GM19351 (cell line): ENCODE measurements around the gene MFAP3.
"Not testable (repeated sequence)": the region's sequence is repeated elsewhere in the genome, so short reads cannot be mapped to it uniquely, and the experiment has no call there.

Source experiments
- ATAC-seq: cut with Tn5 transposase; IDR thresholded peaks from one replicate; pipeline ENCODE4 v1.9.1; 2021; ENCODE audit warnings: mild to moderate bottlenecking, moderate library complexity; ENCODE audit not compliant: unreplicated experiment

Gene MFAP3

DNA sequence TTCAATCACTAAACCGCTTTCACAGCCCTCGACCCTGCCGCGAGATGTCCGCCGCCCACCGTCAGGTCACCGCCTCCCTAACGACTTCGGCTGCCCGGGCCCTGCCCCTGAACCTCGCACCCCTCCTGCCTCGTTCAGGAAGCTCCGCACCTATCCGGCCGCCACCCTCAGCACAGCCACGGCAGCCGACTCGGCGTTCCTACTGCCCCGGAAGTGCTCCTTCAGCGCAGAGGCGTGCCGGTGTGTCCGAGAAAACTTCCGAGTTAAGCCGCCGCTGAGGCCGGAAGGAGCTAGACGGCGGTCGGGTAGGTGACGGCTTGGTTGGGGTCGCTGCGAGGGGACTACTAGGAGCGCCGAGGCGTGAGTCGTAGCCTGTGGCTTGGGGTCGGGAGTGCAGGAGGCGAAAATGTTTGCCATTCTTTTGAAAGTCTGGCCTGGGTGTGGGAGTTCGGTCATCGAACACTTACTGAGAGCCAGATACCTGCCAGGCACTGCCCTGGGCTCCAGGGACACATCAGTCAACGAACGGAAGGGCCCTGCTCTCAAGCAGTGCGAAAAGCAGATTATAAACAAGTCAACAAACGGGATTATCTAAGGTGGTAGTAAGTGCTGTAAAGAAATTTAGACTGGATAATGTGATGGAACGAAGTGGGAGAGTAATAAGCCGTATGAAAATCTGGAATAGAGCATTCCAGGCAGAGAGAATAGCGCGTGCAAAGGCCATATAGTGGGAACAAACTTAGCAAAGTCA lies at the start of gene MFAP3, which contains the start of gene FAM114A2:
TSS of gene MFAP3 (plus strand) at position 261 of the 751 bp plus-strand sequence. CDS start 10,756 bp downstream, outside the sequence.
TSS of gene FAM114A2 (minus strand) at position 204 of the 751 bp plus-strand sequence. CDS start 3,957 bp downstream, outside the sequence.
- ATAC-seq = peak; percentile 95

DNA sequence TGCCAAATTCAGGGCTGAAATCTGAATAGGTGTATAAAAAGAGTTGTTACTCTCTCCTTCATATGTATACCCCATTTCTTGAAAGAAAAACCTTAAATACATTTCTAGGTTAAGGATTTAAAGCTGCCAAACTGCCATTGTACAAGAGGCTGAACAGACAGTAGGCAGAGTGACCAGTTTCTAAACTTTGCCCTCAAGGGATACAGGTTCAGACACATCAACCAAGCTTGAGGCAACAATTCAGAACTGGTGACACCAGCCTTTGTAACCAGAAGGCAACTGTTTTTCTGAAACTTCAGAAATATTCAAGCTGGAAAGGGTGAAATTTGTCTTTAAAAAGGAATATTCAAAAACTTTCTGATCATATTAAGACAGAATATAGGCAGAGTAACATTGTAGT lies 47.6 kb upstream of the MFAP3 start:
- no peak for ATAC-seq

DNA sequence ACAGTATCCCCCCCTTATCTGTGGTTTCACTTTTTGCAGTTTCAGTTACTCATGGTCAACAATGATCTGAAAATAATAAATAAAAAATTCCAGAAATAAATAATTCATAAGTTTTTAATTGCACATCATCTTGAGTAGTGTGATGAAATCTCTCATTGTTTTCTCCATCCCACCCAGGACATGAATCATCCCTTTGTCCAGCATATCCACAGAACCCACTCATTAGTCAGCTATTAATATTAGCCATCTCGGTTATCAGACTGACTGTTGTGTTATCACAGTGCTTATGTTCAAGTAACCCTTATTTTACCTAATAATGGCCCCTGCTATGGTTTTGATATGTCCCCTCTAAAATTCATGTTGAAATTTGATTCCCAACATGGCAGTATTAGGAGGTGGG lies 40.8 kb upstream of the MFAP3 start:
- no peak for ATAC-seq

DNA sequence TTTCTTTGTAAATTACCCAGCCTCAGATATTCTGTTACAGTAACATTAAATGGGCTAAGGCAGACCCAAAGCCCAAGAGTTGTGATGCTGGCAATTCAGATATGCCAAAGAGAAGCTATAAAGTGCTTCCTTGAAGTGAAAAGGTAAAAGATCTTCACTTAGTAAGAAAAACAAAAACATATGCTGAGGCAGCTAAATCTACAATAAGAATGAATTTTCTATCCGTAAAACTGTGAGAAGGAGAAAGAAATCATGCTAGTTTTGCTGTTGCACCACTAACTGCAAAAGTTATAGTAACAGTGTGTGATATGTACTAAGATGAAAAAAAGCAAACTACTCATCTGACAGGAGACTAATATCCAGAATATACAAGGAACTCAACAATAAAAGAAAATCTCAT lies 40.0 kb upstream of the MFAP3 start:
- ATAC-seq = no peak

DNA sequence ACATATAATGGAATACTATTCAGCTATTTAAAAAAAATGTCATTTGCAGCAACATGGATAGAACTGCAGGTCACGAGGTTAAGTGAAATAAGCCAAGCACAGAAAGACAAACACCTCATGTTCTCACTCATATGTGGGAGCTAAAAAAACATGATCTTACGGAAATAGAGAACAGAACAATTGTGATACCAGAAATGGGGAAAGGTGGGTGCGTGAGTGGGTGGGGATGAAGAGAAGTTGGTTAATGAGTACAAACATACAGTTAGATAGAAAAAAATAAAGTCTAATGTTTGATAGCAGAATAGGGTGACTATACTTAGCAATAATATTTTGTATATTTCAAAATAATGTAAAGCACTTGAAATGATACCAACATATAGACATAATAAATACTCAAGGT lies 38.8 kb upstream of the MFAP3 start:
- ATAC-seq = no peak

DNA sequence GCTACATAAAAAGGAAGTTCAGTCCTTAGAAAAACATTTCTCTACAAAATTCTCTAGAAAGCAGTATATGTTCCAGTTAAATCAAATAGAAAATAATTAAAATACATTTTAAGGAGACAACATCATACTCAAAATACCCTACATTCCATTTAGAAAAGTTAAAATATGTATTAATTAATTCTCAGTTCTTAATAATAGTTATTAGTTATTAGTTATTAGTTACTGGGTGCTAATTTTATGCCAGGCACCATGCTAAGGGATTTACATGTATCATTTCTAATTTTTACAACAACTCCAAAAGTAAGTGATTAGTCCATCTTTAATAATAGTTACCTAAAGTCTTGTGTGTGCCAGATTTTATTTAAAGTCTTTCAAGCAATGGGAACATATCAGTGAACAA lies 38.1 kb upstream of the MFAP3 start:
- no peak for ATAC-seq

DNA sequence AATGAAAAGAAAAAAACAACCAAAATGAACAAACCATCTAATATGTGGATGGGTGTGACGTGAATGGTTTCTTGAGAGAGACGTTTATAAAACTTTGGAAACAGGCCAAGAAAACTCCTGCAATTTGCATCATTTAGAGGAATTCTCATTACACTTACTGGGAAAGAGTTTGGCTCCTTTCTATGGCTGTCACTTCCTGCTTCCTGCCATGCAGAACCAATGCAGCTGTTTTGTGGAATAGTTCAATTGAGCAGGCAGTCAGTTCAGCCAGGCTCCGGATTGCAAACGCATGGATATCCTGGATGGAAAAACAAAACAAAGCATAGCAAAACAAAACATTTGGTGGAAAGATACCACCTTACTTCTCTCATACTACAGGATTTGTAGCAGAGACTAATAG lies 36.7 kb upstream of the MFAP3 start:
- ATAC-seq = no peak

DNA sequence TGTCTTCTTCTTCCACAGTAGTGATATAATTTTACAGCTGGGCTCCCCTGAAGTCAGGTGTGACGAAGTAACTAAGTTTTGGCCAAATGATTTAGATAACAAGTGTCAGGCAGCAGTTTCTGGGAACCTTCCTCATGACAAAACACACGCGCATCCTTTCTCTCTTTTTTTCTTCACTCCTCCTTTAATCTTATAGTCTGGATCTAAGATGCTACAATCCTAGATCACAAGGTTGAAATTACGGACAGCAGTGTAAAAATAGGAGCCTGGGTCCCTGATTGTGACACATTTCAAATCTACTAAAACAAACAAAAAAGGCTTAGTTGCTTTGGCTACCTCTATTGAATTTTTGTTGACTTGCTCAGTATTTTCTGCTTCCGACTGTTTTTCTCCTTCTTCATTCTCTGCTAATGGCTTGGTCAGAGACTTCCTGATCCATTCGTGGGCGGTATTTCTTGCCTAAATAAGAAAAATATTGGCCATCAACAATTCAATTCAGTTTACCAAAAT lies 36.2 kb upstream of the MFAP3 start:
- no peak for ATAC-seq

DNA sequence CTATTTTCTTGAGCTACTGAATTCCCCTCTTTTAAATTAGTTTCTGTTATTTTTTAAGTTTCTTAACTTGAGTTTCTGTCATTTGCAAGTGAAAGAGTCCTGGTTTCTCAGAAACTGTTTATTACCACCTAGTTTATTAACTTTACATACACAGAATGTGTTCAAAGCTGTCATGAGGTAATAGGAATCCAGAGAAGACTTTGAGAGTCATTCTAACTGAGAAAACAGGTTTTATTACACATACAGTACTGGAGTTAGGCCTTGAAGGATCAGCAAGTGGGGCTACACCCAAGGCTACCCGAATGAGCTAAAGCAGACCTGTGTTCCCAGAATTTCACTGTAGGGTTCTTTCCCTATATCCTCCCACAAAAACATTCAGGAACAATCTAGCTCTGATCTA lies 33.1 kb upstream of the MFAP3 start:
- ATAC-seq = no peak

DNA sequence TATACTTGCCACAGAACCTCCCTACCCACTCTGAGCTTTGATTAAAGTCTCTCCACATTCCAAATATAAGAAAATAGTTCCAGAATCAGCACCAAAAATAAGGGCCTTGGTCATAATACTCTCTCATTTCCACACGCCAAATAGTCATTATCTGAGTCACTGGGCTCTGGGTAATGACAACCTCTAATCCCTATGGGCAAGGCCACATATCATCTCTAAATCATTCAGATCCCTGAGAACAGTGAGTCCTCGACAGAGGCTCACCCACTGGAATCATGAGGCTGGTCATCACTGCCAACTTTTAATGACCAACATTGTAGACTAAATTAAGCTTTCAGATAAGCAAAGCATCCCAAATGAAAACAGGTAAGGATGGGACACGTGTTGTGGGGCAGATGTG lies 28.1 kb upstream of the MFAP3 start:
- ATAC-seq = no peak

DNA sequence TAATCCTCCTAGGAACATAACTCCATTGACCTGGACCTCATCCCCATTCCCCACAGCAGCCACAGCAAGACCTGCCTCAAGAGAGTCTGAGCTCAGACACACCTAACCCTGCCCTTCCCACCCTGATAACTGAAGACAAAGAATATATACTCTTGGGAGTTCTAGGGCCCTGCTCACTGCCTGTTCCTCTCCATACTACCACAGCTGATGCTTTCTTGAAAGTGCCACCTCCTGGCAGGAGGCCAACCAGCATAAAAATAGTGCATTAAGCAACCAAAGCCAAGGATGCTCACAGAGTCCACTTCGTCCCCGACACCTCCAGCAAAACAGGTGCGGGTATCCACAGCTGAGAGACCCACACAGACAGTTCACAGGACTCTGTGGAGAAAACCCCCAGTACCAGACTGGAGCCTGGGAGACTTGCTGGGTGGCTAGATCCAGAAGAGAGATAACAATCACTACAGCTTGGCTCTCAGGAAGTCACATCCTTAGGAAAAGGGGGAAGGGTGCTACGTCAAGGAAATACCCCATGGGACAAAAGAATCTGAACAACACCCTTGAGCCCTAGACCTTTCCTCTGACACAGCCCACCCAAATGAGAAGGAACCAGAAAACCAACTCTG lies 23.6 kb upstream of the MFAP3 start:
- no peak for ATAC-seq

DNA sequence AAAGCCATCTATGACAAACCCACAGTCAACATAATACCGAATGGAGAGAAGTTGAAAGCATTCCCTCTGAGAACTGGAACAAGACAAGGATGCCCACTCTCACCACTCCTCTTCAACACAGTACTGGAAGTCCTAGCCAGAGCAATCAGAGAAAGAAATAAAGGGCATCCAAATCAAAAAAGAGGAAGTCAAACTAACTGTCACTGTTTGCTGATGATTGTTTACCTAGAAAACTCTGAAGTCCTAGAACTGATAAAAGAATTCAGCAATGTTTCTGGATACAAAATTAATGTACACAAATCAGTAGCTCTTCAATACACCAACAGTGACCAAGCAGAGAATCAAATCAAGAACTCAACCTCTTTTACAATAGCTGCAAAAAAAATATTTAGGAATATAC lies 19.8 kb upstream of the MFAP3 start:
- not testable (repeated sequence) for ATAC-seq

DNA sequence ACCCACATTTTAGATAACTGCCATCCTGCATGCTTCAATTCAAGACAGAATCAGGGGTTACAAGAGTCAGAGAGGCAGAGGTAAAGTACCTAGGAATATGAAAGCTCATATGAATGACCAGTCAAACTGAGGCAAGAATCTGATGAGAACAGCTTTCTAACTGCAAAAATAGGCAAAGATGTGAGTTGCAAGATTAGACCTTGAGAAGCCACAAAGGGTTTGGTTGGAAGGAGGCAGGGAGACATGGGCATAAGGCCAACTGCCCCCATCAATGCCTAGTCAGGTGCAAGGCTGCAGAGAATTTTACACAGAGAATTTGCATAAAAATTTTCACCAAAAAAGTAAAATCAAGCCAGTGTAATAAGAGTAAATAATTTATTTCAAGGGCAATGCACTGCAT lies 12.8 kb upstream of the MFAP3 start:
- no peak for ATAC-seq

DNA sequence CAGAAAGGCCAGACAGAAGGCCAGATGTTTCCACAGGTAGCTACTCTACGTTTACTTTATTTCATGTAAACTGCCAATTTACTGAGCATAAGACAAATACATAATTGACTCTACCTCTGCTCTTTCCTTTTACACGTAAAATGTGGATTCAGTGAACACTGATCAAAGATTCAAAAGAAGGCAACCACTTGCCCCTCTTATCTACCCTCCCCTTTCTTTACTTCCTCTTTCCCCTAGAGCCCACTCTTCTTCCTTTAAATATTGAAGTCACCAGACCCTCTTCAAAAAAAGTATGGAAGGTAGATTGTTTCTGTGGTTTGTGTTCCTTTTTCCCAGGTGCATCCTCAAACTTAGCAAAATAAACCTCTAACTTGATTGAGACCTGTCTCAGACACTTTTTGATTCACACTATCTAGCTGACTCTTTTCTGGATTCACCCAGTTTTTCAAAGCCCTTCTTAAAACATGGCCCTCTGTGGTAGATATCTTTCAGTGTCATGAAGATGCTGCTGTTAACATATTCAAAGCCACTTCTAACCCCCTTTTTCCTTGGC lies 6.8 kb upstream of the MFAP3 start:
- ATAC-seq = no peak

DNA sequence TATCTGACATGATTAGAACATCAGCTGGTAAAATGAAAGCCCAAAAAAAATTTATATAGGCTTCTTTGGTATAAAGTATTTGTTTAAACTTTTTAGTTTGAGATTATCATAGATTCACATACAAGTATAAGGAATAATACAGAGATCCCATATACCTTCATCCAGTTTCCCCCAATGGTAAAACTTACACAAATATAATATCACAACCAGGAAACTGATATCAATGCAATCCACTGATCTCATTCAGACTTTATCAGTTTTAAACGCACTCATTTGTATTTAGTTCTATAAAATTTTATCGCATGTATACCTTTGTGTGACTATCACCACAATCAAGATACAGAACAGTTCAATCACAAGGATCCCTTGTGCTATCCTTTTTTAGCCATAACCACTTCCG lies 3.8 kb upstream of the MFAP3 start:
- no peak for ATAC-seq

DNA sequence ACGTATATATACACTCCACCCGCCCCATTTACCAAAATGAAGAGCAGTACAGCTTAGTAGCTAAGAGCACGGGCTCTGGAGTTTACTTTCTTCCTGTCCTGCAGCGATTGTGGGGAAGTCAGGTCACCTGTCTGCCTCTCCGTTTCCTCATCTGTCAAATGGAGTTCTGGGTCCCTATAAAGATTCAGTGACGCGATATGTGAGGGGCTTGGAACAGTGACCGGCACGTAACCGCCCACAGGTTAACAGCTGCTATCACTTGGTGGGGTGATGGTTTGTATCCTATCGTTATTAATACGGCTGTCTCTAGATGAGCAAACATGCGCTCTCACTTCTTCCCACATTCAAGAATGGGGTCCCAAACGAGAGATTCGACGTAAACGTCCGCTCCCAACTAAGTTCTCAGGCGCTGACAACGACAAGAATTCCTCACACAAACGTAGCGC lies 483 bp upstream of the MFAP3 start:
- ATAC-seq = peak; percentile 59

DNA sequence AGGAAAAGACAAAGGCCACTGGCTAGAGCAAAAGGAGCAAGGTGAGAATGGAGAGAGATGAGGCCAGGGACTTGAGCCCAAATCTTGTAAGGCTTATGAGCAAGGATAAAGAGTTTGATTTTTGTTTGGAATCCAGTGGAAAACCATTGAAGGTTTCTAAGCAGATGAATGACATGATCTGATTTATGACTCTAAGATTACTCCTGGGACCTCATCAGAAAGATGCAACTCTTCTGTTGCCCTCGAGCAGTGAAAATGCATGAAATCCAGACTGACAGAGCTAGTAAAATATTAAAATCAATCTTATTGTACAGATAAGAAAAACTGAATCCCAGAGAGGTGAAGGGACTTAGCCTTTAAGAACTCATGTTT lies 677 bp downstream of the MFAP3 start:
- no peak for ATAC-seq

DNA sequence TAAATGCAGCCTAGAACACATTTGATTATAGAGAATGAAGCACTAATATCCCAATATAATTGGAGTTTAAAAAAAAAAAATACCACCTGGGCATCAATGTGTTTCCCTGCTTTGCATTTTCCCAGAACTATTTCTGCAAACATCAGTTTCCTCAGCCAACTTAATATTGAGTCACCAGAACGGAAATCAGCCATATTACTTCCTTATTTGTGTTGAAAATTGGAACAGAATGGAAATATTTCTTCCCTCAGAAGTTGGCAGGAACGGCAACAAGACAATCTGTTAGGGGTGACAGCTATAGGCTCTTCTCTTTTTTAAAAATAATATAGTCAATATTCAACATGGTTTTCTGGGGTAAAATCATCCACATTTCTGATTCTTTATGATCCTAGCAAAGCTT lies 4.0 kb downstream of the MFAP3 start:
- ATAC-seq = no peak

DNA sequence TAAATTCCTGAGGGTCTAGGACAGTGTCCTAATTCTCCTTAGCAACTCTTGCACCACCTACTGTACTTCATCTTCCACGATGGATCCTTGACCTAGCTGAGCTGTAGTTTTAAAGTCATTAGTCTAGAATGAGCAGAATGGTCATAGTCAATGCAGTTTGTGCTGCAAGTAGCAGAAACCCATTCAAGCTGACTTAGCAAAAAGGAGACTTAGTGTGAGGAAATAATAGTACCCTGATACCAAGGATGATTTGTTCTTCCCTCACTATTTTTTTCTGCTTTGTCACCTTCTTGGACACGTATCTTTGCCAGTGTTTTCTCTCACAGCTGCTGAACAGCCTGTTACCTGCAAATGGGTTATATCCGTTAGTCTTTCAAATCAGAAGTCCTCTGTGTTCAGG lies 5.3 kb downstream of the MFAP3 start:
- no peak for ATAC-seq

DNA sequence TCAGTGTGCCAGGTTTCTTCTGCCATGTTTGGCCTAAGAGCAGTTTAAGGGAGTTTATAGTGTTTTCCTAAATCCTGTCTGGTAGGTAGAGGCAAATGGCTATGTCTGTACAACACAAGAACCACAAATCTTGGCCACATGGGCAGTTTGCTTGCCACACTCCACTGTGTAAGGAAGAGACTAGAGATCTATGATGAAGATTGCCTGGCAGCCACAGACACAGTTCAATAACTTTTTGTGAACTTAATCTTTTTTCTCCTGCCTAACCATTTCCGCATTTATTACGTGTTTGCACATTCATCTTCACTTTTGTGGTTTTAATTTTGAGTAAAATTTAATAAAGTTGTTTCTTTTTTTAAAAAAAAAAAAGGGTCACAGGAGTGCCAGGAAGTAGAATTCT lies 5.8 kb downstream of the MFAP3 start:
- ATAC-seq = no peak

DNA sequence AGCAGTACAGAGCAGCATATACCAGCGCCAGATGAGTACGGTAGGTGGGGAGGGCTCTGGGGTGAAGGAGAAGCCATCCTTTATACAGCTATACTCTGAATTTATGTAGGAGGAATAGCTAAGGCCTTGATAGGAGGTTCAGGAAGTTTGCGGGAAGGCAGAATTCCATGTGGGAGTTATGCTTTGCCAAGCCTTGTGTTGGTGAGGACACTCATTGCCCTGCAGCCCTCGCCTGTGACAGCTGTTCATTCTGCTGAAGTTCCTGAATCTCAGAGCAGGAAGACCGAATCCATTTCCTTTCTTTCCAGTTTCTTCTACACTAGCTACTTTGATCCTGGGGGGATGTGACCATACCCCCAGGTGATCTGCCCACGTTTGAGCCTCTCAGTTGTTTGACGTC lies 7.7 kb downstream of the MFAP3 start:
- no peak for ATAC-seq

DNA sequence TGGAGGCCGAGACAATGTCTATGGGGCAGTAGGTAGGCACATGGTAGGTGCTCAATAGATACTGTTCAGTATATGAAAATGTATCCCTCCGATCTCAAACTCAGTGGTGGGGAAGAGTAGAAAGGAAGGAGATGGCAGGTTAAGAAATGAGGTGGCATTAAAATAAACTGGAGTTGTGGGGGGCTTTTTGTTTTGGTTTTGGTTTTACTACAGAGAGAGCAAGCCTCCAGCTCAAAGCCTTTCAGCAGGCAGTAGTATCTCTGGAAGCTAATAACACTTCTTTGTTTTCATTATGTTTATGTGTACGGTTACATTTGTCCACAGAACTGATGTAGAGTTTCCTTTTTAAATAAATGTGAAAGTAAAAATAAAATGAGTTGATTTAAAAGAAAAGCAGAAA lies 8.6 kb downstream of the MFAP3 start:
- peak; percentile 62 for ATAC-seq
